Measurements from ENCODE around the gene CCND1.
"Not testable (repeated sequence)": the region's sequence is repeated elsewhere in the genome, so short reads cannot be mapped to it uniquely, and the experiment has no call there.

The CCND1 gene

GRCh38 chr11:69694781-69695180 is 53.8 kb downstream of the CCND1 start:
- DNase-seq, result no peak

GRCh38 chr11:69695581-69695980 is 54.6 kb downstream of the CCND1 start:
- DNase-seq, result no peak

- DNase-seq, result not testable (repeated sequence)
Measured at GRCh38 chr11:69695995-69696394, 55.0 kb downstream of the CCND1 start.

- no peak for DNase-seq
Measured at GRCh38 chr11:69696749-69697468, 56.0 kb downstream of the CCND1 start.

GRCh38 chr11:69697469-69697843 is 56.5 kb downstream of the CCND1 start:
- DNase-seq, result no peak

GRCh38 chr11:69697861-69698260 is 56.9 kb downstream of the CCND1 start:
- no peak for DNase-seq

GRCh38 chr11:69698362-69698761 is 57.4 kb downstream of the CCND1 start:
- DNase-seq, result no peak

GRCh38 chr11:69699213-69699612 is 58.3 kb downstream of the CCND1 start:
- DNase-seq, result peak in 1 of 2 experiments; percentile 58

GRCh38 chr11:69700278-69701140 is 59.6 kb downstream of the CCND1 start:
- peak in 1 of 2 experiments; percentile 50 for DNase-seq

GRCh38 chr11:69702239-69702691 is 61.3 kb downstream of the CCND1 start:
- no peak for DNase-seq

GRCh38 chr11:69702769-69703452 is 62.0 kb downstream of the CCND1 start:
- no peak for DNase-seq

- DNase-seq, result no peak
Measured at GRCh38 chr11:69703453-69703767, 62.5 kb downstream of the CCND1 start.

Data from NCI-H446 (cell line).